Suprapubic skin (tissue), 4 donors: ENCODE measurements around the gene WHAMM. TPM values are rescaled to one million over a fixed set of nuclear protein-coding genes. Genes with fewer than 3 reads are reported as not detected.

Experiments
- DNase-seq, 2 donors: peaks; one replicate each; pipeline ENCODE4 v3.0.0-alpha.2; 2019; ENCODE audit warnings: low spot score in 2 of 2
- H3K27ac ChIP-seq: fragments of 200-600 bp; sonication (generic); one replicate; pipeline ENCODE4 v1.5.1; 2019
- H3K27me3 ChIP-seq: fragments of 200-600 bp; sonication (generic); one replicate; pipeline ENCODE4 v1.5.1; 2019
- H3K36me3 ChIP-seq: fragments of 200-600 bp; sonication (generic); one replicate; pipeline ENCODE4 v1.5.1; 2019
- H3K4me1 ChIP-seq: fragments of 200-600 bp; sonication (generic); one replicate; pipeline ENCODE4 v1.5.1; 2019
- H3K4me3 ChIP-seq: fragments of 200-600 bp; sonication (generic); one replicate; pipeline ENCODE4 v1.5.1; 2019; ENCODE audit warnings: mild to moderate bottlenecking
- H3K9me3 ChIP-seq: fragments of 200-600 bp; sonication (generic); one replicate; pipeline ENCODE4 v1.5.1; 2019
- EP300 ChIP-seq: sonication (generic); formaldehyde crosslinking; IDR thresholded peaks from one replicate; pipeline ENCODE4 v1.6.1; 2017; ENCODE audit warnings: antibody characterized with exemption
- POLR2A ChIP-seq, 2 donors: fragments of 450-650 bp; IDR thresholded peaks; one replicate each; pipeline ENCODE4 v1.6.1; 2017; ENCODE audit warnings: antibody characterized with exemption in 2 of 2, mild to moderate bottlenecking in 2 of 2, moderate library complexity in 2 of 2
- POLR2AphosphoS5 ChIP-seq, 3 donors: sonication (generic); formaldehyde crosslinking; IDR thresholded peaks; one replicate each; pipeline ENCODE4 v1.6.1; 2017; ENCODE audit warnings: antibody characterized with exemption in 3 of 3
- WGBS: methylation state at CpG from one replicate; pipeline ENCODE4 v1.1.5; 2018; 5-methylcytosine and 5-hydroxymethylcytosine counted together
- total RNA-seq, 4 donors: library from RNA; depleted of rRNA; stranded (reverse); fragments of >200 nt; gene quantifications; one replicate each; pipeline ENCODE4 v1.1.0, GENCODE V29; 2016
- TF ChIP-seq, protein P1 (sequence below), 2 donors: fragments of 200-600 bp in 1 of 2; fragments of 450-650 bp in 1 of 2; sonication (generic) in 1 of 2; IDR thresholded peaks; one replicate each; pipeline ENCODE4 v1.5.1; 2016 to 2019; ENCODE audit warnings: antibody characterized with exemption in 2 of 2, mild to moderate bottlenecking in 1 of 2, moderate library complexity in 1 of 2

WHAMM gene
- total RNA-seq, 4 donors from 2014 or later, result 8.1 to 15.9 (median 10.4) TPM

GRCh38 chr15:82781349-82781748 is 28.1 kb upstream of the WHAMM start:
- Histone ChIP-seq H3K4me1 (no peaks in the 10 kb centered on the region), H3K36me3 (no peaks in the 10 kb centered on the region), H3K27me3 (no peaks in the 10 kb centered on the region), H3K4me3 (no peak overlapping the region), H3K27ac (no peak overlapping the region), H3K9me3 (no peaks in the 10 kb centered on the region)
- TF ChIP-seq POLR2AphosphoS5 (IDR thresholded peaks at IDR 0.05), result no peak
- no peak for TF ChIP-seq POLR2A (IDR thresholded peaks at IDR 0.05)
- TF ChIP-seq, protein P1, sequence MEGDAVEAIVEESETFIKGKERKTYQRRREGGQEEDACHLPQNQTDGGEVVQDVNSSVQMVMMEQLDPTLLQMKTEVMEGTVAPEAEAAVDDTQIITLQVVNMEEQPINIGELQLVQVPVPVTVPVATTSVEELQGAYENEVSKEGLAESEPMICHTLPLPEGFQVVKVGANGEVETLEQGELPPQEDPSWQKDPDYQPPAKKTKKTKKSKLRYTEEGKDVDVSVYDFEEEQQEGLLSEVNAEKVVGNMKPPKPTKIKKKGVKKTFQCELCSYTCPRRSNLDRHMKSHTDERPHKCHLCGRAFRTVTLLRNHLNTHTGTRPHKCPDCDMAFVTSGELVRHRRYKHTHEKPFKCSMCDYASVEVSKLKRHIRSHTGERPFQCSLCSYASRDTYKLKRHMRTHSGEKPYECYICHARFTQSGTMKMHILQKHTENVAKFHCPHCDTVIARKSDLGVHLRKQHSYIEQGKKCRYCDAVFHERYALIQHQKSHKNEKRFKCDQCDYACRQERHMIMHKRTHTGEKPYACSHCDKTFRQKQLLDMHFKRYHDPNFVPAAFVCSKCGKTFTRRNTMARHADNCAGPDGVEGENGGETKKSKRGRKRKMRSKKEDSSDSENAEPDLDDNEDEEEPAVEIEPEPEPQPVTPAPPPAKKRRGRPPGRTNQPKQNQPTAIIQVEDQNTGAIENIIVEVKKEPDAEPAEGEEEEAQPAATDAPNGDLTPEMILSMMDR (IDR thresholded peaks at IDR 0.05), result no peak
- no peak for TF ChIP-seq EP300
- 80% methylated on average over 4 of the region's 4 CpGs for WGBS
- no peak for DNase-seq

GRCh38 chr15:82788496-82788895 is 20.9 kb upstream of the WHAMM start:
- H3K4me1 ChIP-seq, result no peaks in the 10 kb centered on the region
- no peak overlapping the region for H3K27ac ChIP-seq
- 94% methylated on average over 2 of the region's 2 CpGs for WGBS
- DNase-seq, result no peak
- no peaks in the 10 kb centered on the region for H3K27me3 ChIP-seq
- TF ChIP-seq POLR2A (IDR thresholded peaks at IDR 0.05) (no peak), EP300 (no peak), POLR2AphosphoS5 (IDR thresholded peaks at IDR 0.05) (no peak)
- TF ChIP-seq, protein P1 (IDR thresholded peaks at IDR 0.05), result no peak
- no peaks in the 10 kb centered on the region for H3K36me3 ChIP-seq
- H3K4me3 ChIP-seq, result no peak overlapping the region
- H3K9me3 ChIP-seq, result no peaks in the 10 kb centered on the region

DNA sequence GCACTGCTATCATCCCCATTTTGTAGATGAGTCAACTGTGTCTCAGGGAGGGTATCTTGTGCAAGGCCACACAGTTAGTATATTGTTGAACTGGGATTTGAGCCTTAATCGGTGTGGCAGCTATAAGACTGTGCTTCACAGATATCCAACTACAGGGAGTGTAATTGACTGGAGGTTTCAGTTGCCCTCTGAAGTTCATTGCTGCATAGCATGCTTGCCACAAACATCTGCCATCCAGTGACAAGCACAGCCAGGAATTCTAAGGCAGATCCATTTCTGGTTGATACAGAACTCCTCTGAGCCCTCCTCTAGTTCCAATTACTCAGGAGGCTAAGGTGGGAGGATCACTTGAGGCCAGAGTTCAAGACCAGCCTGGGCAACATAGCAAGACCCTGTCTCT is 19.9 kb upstream of the WHAMM start:
- TF ChIP-seq, protein P1 (IDR thresholded peaks at IDR 0.05), result no peak
- no peak for TF ChIP-seq POLR2AphosphoS5 (IDR thresholded peaks at IDR 0.05)
- TF ChIP-seq EP300, result no peak
- no peak for TF ChIP-seq POLR2A (IDR thresholded peaks at IDR 0.05)
- no peak for DNase-seq
- 82% methylated on average over 1 of the region's 1 CpG for WGBS
- Histone ChIP-seq H3K4me1 (no peaks in the 10 kb centered on the region), H3K4me3 (no peak overlapping the region), H3K9me3 (no peaks in the 10 kb centered on the region), H3K36me3 (no peaks in the 10 kb centered on the region), H3K27me3 (no peaks in the 10 kb centered on the region), H3K27ac (no peak overlapping the region)

DNA sequence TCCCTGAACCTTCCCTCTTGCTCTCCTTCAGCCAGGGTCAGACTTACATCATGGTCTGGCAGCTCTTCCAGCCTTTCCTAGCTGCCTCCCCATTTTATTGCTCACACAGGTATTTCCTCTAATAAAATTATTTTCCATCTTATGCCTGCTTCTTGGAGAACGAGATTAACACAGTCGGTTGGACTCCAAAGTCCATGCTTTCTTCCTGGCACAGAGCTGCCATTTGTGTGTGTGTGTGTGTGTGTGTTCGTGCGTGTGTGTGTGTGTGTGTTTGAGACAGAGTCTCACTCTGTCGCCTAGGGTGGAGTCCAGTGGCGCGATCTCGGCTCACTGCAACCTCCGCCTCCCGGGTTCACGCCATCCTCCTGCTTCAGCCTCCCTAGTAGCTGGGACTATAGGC is 19.1 kb upstream of the WHAMM start:
- Histone ChIP-seq H3K4me3 (no peak overlapping the region), H3K36me3 (no peaks in the 10 kb centered on the region), H3K27ac (no peak overlapping the region), H3K27me3 (no peaks in the 10 kb centered on the region), H3K4me1 (no peaks in the 10 kb centered on the region), H3K9me3 (no peaks in the 10 kb centered on the region)
- 90% methylated on average over 11 of the region's 11 CpGs for WGBS
- DNase-seq, result no peak
- TF ChIP-seq, protein P1 (IDR thresholded peaks at IDR 0.05), result no peak
- TF ChIP-seq POLR2A (IDR thresholded peaks at IDR 0.05), result no peak
- no peak for TF ChIP-seq POLR2AphosphoS5 (IDR thresholded peaks at IDR 0.05)
- no peak for TF ChIP-seq EP300

- TF ChIP-seq POLR2A (IDR thresholded peaks at IDR 0.05), result no peak
- TF ChIP-seq POLR2AphosphoS5 (IDR thresholded peaks at IDR 0.05), result no peak
- TF ChIP-seq, protein P1 (IDR thresholded peaks at IDR 0.05), result no peak
- TF ChIP-seq EP300, result no peak
- no peak overlapping the region for H3K4me3 ChIP-seq
- no peaks in the 10 kb centered on the region for H3K4me1 ChIP-seq
- no peak for DNase-seq
- H3K9me3 ChIP-seq, result no peaks in the 10 kb centered on the region
- H3K27ac ChIP-seq, result no peak overlapping the region
- H3K36me3 ChIP-seq, result no peaks in the 10 kb centered on the region
- WGBS, result 50% methylated on average over 1 of the region's 1 CpG
- no peaks in the 10 kb centered on the region for H3K27me3 ChIP-seq
These were observed 17.4 kb upstream of the WHAMM start for GRCh38 chr15:82792068-82792467.
